Progenitor cell of endocrine pancreas (in vitro differentiated cells): ENCODE measurements around the gene BBS4. TPM values are rescaled to one million over a fixed set of nuclear protein-coding genes. Genes with fewer than 3 reads are reported as not detected.

ENCODE experiments used
- DNase-seq: peaks from one replicate; pipeline ENCODE4 v3.0.0; 2021; ENCODE audit warnings: low spot score; ENCODE audit not compliant: unreplicated experiment
- H3K27ac Mint-ChIP-seq: 2 replicates; pipeline ENCODE4 v1.8.0; 2021; ENCODE audit warnings: mild to moderate bottlenecking, moderate library complexity, mixed read lengths
- H3K27me3 Mint-ChIP-seq: 2 replicates; pipeline ENCODE4 v1.8.0; 2021; ENCODE audit warnings: mixed read lengths
- H3K36me3 Mint-ChIP-seq: 2 replicates; pipeline ENCODE4 v1.8.0; 2022; ENCODE audit warnings: mixed read lengths; ENCODE audit not compliant: insufficient read depth
- H3K4me1 Mint-ChIP-seq: 2 replicates; pipeline ENCODE4 v1.8.0; 2021; ENCODE audit warnings: low read depth, mixed read lengths
- H3K4me3 Mint-ChIP-seq: 2 replicates; pipeline ENCODE4 v1.8.0; 2021; ENCODE audit warnings: low read depth, mild to moderate bottlenecking, moderate library complexity, mixed read lengths
- H3K9me3 Mint-ChIP-seq: 2 replicates; pipeline ENCODE4 v1.8.0; 2021; ENCODE audit warnings: low read depth, mixed read lengths
- total RNA-seq: library from RNA; stranded (reverse); gene quantifications from 2 replicates; pipeline ENCODE4 v1.2.1, GENCODE V29; 2021
- TF ChIP-seq, protein P1 (sequence below): fragments of 200-600 bp; sonication (generic); IDR thresholded peaks from one replicate; pipeline ENCODE4 v1.5.0; 2021; ENCODE audit warnings: antibody characterized with exemption, mild to moderate bottlenecking; ENCODE audit not compliant: unreplicated experiment

Gene BBS4
- total RNA-seq, 1 donor from 2014 or later = 33.8 TPM

DNA sequence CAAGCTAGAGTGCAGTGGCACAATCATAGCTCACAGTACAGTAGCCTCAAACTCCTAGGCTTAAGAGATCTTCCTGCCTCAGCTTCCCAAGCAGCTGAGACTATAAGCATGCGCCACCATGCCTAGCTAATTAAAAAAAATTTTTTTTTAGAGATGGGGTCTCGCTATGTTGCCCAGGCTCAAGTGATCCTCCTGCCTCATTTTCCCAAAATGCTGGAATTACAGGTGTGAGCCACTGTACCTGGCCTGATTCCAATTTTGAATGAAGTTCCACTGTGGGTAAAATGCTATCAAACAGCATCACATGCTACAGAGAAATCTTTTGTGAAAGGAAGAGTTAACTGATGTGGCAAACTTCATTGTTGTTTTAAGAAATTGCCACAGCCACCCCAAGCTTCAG lies 80.0 kb downstream of the BBS4 start:
- DNase-seq = no peak
- Mint-ChIP-seq H3K27me3 (no peaks in the 10 kb centered on the region), H3K36me3 (peaks cover 47% of the 10 kb centered on the region), H3K27ac (no peak overlapping the region), H3K9me3 (peaks cover 15% of the 10 kb centered on the region), H3K4me3 (no peak overlapping the region), H3K4me1 (no peaks in the 10 kb centered on the region)
- TF ChIP-seq, protein P1, sequence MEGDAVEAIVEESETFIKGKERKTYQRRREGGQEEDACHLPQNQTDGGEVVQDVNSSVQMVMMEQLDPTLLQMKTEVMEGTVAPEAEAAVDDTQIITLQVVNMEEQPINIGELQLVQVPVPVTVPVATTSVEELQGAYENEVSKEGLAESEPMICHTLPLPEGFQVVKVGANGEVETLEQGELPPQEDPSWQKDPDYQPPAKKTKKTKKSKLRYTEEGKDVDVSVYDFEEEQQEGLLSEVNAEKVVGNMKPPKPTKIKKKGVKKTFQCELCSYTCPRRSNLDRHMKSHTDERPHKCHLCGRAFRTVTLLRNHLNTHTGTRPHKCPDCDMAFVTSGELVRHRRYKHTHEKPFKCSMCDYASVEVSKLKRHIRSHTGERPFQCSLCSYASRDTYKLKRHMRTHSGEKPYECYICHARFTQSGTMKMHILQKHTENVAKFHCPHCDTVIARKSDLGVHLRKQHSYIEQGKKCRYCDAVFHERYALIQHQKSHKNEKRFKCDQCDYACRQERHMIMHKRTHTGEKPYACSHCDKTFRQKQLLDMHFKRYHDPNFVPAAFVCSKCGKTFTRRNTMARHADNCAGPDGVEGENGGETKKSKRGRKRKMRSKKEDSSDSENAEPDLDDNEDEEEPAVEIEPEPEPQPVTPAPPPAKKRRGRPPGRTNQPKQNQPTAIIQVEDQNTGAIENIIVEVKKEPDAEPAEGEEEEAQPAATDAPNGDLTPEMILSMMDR = no peak

DNA sequence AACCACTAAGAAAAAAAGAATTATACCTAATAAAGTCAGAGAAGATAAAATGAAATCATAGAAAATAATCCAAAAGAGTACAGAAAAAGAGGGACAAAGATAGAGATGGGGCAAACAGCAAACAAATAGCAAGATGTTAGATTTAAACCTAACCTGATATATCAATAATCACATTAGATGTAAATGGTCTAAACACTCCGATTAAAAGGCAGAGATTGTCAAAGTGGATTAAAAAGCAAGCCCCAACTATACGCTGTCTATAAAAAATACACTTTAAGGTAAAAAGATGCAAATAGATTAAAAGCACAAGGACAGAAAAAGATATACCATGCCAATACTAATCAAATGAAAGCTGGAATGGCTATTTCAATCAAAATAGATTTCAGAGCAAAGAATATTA lies 80.8 kb downstream of the BBS4 start:
- peaks cover 15% of the 10 kb centered on the region for H3K9me3 Mint-ChIP-seq

DNA sequence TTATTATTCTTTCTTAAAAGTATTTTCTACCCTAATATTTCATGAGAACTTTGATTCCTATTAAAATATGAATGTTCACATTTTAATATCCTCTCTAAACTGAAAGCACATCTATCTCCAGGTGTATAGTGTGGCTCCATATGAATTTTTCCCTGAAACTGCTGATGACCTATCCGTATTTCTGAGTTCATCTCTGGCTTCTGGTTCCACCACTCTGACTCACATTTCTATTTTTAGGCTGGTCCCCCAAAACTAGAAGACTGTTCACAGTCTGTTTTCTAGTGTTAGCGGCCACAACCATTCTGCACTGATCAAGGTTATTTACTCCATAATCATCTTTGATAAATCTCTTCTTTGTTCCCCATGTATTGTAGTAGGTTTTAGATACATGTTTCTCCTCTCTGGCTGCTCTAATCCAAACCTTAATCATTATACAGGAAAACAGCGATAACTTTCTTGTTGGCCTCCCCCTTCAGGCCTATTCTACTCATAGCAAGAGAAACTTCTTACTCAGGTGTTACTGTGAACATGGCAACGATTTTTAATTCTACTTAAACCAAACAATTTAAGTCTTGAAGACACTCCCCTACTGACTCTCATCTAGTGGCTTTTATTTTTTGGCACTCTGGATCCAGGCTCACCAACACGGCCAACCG lies 84.8 kb downstream of the BBS4 start:
- no peak for DNase-seq
- Mint-ChIP-seq H3K36me3 (peaks cover 44% of the 10 kb centered on the region), H3K9me3 (peaks cover 15% of the 10 kb centered on the region), H3K4me1 (no peaks in the 10 kb centered on the region), H3K27ac (no peak overlapping the region), H3K27me3 (no peaks in the 10 kb centered on the region), H3K4me3 (no peak overlapping the region)
- TF ChIP-seq, protein P1 = peak; percentile 28

More for the DNA sequence above, 80.8 kb downstream of the BBS4 start:
- H3K4me1 Mint-ChIP-seq = no peaks in the 10 kb centered on the region
- no peak for DNase-seq
- no peak overlapping the region for H3K27ac Mint-ChIP-seq
- TF ChIP-seq, protein P1 = no peak
- H3K4me3 Mint-ChIP-seq = no peak overlapping the region
- peaks cover 49% of the 10 kb centered on the region for H3K36me3 Mint-ChIP-seq
- no peaks in the 10 kb centered on the region for H3K27me3 Mint-ChIP-seq

DNA sequence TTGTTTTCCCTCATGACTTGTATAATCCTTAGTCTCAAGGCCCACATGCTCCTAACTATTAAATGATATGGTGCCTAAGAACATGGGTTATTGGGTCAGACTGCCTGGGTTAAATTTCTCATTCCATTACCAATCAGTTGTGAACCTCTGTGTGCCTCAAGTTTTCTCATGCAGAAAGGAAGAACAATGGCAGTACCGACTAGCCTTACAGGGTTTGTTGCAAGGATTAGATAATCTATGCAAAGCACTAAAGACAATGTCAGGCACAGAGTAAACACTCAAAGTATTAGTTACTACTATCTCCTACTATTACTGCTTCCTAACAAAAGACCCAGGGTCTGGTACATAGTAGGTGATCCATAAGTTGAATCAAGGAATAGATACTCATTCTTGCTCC lies 85.3 kb downstream of the BBS4 start:
- H3K9me3 Mint-ChIP-seq = peaks cover 15% of the 10 kb centered on the region
- H3K36me3 Mint-ChIP-seq = peaks cover 42% of the 10 kb centered on the region
- TF ChIP-seq, protein P1 = no peak
- H3K27me3 Mint-ChIP-seq = no peaks in the 10 kb centered on the region
- no peaks in the 10 kb centered on the region for H3K4me1 Mint-ChIP-seq
- no peak overlapping the region for H3K27ac Mint-ChIP-seq
- no peak for DNase-seq
- no peak overlapping the region for H3K4me3 Mint-ChIP-seq

DNA sequence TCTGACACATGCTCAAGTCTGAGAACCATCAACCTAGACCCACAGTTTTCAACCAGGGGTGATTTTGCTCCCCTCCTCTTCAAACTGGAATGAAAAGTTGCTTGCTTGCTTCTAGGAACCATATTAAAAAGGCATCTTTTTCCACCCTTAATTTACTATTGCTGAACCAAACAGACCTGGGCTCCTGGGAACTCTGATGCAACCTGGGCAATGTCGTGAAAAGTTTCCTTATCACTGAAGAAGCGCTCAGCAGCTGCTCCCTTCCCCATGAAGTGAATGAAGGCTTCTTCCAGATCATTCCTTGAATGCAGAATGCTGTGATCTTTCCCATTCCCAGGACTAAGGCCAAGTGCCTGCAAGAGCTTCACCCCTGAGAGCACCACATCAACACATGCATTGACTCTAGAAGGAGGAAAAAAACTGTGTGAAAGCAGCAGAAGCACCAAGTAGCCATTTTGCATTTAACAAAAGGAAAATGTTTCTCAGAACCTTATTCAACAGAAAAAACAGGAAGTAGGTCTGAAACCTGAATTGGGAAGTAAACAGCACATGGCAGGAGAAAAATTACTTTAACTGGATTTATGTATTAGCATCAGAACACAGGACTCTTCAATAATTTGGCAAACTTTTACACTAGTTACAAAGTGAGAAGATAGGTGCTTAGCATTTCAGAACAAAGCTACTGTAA lies 88.8 kb downstream of the BBS4 start:
- TF ChIP-seq, protein P1 = no peak
- H3K36me3 Mint-ChIP-seq = peaks cover 14% of the 10 kb centered on the region
- H3K4me1 Mint-ChIP-seq = no peaks in the 10 kb centered on the region
- no peak for DNase-seq
- H3K4me3 Mint-ChIP-seq = no peak overlapping the region
- no peaks in the 10 kb centered on the region for H3K27me3 Mint-ChIP-seq
- H3K9me3 Mint-ChIP-seq = no peaks in the 10 kb centered on the region
- no peak overlapping the region for H3K27ac Mint-ChIP-seq
